ENCODE results near the gene MGAT4A.

Gene MGAT4A

GRCh38 chr2:98617149-98617548 is 113.8 kb downstream of the MGAT4A start:
- Histone ChIP-seq H3K27ac (ENCODE audit: low read depth, low read length) (no peak overlapping the region), H3K4me1 (ENCODE audit: control insufficient read depth, insufficient read depth, low read length) (no peaks in the 10 kb centered on the region), H3K9me3 (ENCODE audit: control insufficient read depth, insufficient read depth, low read depth, low read length) (no peaks in the 10 kb centered on the region), H3K4me3 (ENCODE audit: low read depth, low read length) (no peak overlapping the region), H3K36me3 (ENCODE audit: control insufficient read depth, insufficient read depth, low read length) (peaks cover 60% of the 10 kb centered on the region), H3K9ac (ENCODE audit: low read length) (no peak overlapping the region), H3K27me3 (ENCODE audit: control insufficient read depth, insufficient read depth, low read length) (no peaks in the 10 kb centered on the region)

- Histone ChIP-seq H3K36me3 (ENCODE audit: control insufficient read depth, insufficient read depth, low read length) (peaks cover 72% of the 10 kb centered on the region), H3K4me1 (ENCODE audit: control insufficient read depth, insufficient read depth, low read length) (no peaks in the 10 kb centered on the region; the same call in 1 of the 2 replicates), H3K27me3 (ENCODE audit: control insufficient read depth, insufficient read depth, low read length) (no peaks in the 10 kb centered on the region), H3K9me3 (ENCODE audit: control insufficient read depth, insufficient read depth, low read depth, low read length) (no peaks in the 10 kb centered on the region), H3K4me3 (ENCODE audit: low read depth, low read length) (no peak overlapping the region), H3K9ac (ENCODE audit: low read length) (no peak overlapping the region), H3K27ac (ENCODE audit: low read depth, low read length) (no peak overlapping the region)
These were observed 115.5 kb downstream of the MGAT4A start for GRCh38 chr2:98615481-98615880.

GRCh38 chr2:98614024-98614739 is 116.8 kb downstream of the MGAT4A start:
- H3K9me3 ChIP-seq (ENCODE audit: control insufficient read depth, insufficient read depth, low read depth, low read length), result no peaks in the 10 kb centered on the region
- no peak overlapping the region for H3K27ac ChIP-seq (ENCODE audit: low read depth, low read length)
- no peaks in the 10 kb centered on the region; the same call in 1 of the 2 replicates for H3K4me1 ChIP-seq (ENCODE audit: control insufficient read depth, insufficient read depth, low read length)
- no peak overlapping the region for H3K4me3 ChIP-seq (ENCODE audit: low read depth, low read length)
- no peaks in the 10 kb centered on the region for H3K27me3 ChIP-seq (ENCODE audit: control insufficient read depth, insufficient read depth, low read length)
- peaks cover 76% of the 10 kb centered on the region for H3K36me3 ChIP-seq (ENCODE audit: control insufficient read depth, insufficient read depth, low read length)
- no peak overlapping the region for H3K9ac ChIP-seq (ENCODE audit: low read length)

GRCh38 chr2:98608962-98609604 is 121.8 kb downstream of the MGAT4A start:
- no peaks in the 10 kb centered on the region for H3K27me3 ChIP-seq (ENCODE audit: control insufficient read depth, insufficient read depth, low read length)
- peak overlapping the region; percentile 90 for H3K9ac ChIP-seq (ENCODE audit: low read length)
- H3K27ac ChIP-seq (ENCODE audit: low read depth, low read length), result peak overlapping the region; percentile 91
- H3K36me3 ChIP-seq (ENCODE audit: control insufficient read depth, insufficient read depth, low read length), result peaks cover 35% of the 10 kb centered on the region
- no peaks in the 10 kb centered on the region for H3K9me3 ChIP-seq (ENCODE audit: control insufficient read depth, insufficient read depth, low read depth, low read length)
- H3K4me1 ChIP-seq (ENCODE audit: control insufficient read depth, insufficient read depth, low read length), result peaks cover 7% of the 10 kb centered on the region
- H3K4me3 ChIP-seq (ENCODE audit: low read depth, low read length), result peak overlapping the region; percentile 93

- peak within 1 kb of the TSS; percentile 91 for H3K27ac ChIP-seq (ENCODE audit: low read depth, low read length)
- peaks cover 32% of the 10 kb centered on the region for H3K36me3 ChIP-seq (ENCODE audit: control insufficient read depth, insufficient read depth, low read length)
- peak within 1 kb of the TSS; percentile 93 for H3K4me3 ChIP-seq (ENCODE audit: low read depth, low read length)
- no peaks in the 10 kb centered on the region for H3K27me3 ChIP-seq (ENCODE audit: control insufficient read depth, insufficient read depth, low read length)
- no peaks in the 10 kb centered on the region for H3K9me3 ChIP-seq (ENCODE audit: control insufficient read depth, insufficient read depth, low read depth, low read length)
- H3K9ac ChIP-seq (ENCODE audit: low read length), result peak within 1 kb of the TSS; percentile 90
- peaks cover 7% of the 10 kb centered on the region for H3K4me1 ChIP-seq (ENCODE audit: control insufficient read depth, insufficient read depth, low read length)
These were observed 122.6 kb downstream of the MGAT4A start, which contains the start of the genes COA5 and UNC50 for GRCh38 chr2:98608116-98608961. Gene COA5, minus strand, starts transcription at chr2:98608512. Its CDS starts 107 bp downstream, at chr2:98608405. Gene UNC50, plus strand, starts transcription at chr2:98608589. Its CDS starts 1,171 bp downstream, at chr2:98609760.

GRCh38 chr2:98607741-98608115 is 123.2 kb downstream of the MGAT4A start:
- Histone ChIP-seq H3K9ac (ENCODE audit: low read length) (peak overlapping the region; percentile 90), H3K27ac (ENCODE audit: low read depth, low read length) (peak overlapping the region; percentile 91), H3K27me3 (ENCODE audit: control insufficient read depth, insufficient read depth, low read length) (no peaks in the 10 kb centered on the region), H3K4me3 (ENCODE audit: low read depth, low read length) (peak overlapping the region; percentile 93), H3K9me3 (ENCODE audit: control insufficient read depth, insufficient read depth, low read depth, low read length) (no peaks in the 10 kb centered on the region), H3K4me1 (ENCODE audit: control insufficient read depth, insufficient read depth, low read length) (peaks cover 7% of the 10 kb centered on the region), H3K36me3 (ENCODE audit: control insufficient read depth, insufficient read depth, low read length) (peaks cover 31% of the 10 kb centered on the region)

- Histone ChIP-seq H3K36me3 (ENCODE audit: control insufficient read depth, insufficient read depth, low read length) (peaks cover 30% of the 10 kb centered on the region), H3K9me3 (ENCODE audit: control insufficient read depth, insufficient read depth, low read depth, low read length) (no peaks in the 10 kb centered on the region), H3K27ac (ENCODE audit: low read depth, low read length) (no peak overlapping the region), H3K9ac (ENCODE audit: low read length) (peak overlapping the region; percentile 90), H3K27me3 (ENCODE audit: control insufficient read depth, insufficient read depth, low read length) (no peaks in the 10 kb centered on the region), H3K4me1 (ENCODE audit: control insufficient read depth, insufficient read depth, low read length) (peaks cover 7% of the 10 kb centered on the region), H3K4me3 (ENCODE audit: low read depth, low read length) (peak overlapping the region; percentile 93)
These were observed 123.8 kb downstream of the MGAT4A start for GRCh38 chr2:98607104-98607503.

GRCh38 chr2:98606431-98606830 is 124.5 kb downstream of the MGAT4A start:
- Histone ChIP-seq H3K9me3 (ENCODE audit: control insufficient read depth, insufficient read depth, low read depth, low read length) (no peaks in the 10 kb centered on the region), H3K9ac (ENCODE audit: low read length) (no peak overlapping the region), H3K4me3 (ENCODE audit: low read depth, low read length) (no peak overlapping the region)

GRCh38 chr2:98605076-98605475 is 125.9 kb downstream of the MGAT4A start:
- no peak overlapping the region for H3K27ac ChIP-seq (ENCODE audit: low read depth, low read length)
- H3K9me3 ChIP-seq (ENCODE audit: control insufficient read depth, insufficient read depth, low read depth, low read length), result no peaks in the 10 kb centered on the region
- peaks cover 27% of the 10 kb centered on the region for H3K36me3 ChIP-seq (ENCODE audit: control insufficient read depth, insufficient read depth, low read length)
- peaks cover 7% of the 10 kb centered on the region; the same call in 1 of the 2 replicates for H3K4me1 ChIP-seq (ENCODE audit: control insufficient read depth, insufficient read depth, low read length)
- no peak overlapping the region for H3K9ac ChIP-seq (ENCODE audit: low read length)
- no peak overlapping the region for H3K4me3 ChIP-seq (ENCODE audit: low read depth, low read length)
- H3K27me3 ChIP-seq (ENCODE audit: control insufficient read depth, insufficient read depth, low read length), result no peaks in the 10 kb centered on the region

More at GRCh38 chr2:98606431-98606830, 124.5 kb downstream of the MGAT4A start:
- Histone ChIP-seq H3K36me3 (ENCODE audit: control insufficient read depth, insufficient read depth, low read length) (peaks cover 32% of the 10 kb centered on the region), H3K27me3 (ENCODE audit: control insufficient read depth, insufficient read depth, low read length) (no peaks in the 10 kb centered on the region), H3K4me1 (ENCODE audit: control insufficient read depth, insufficient read depth, low read length) (peaks cover 7% of the 10 kb centered on the region), H3K27ac (ENCODE audit: low read depth, low read length) (no peak overlapping the region)

- Histone ChIP-seq H3K27ac (ENCODE audit: low read depth, low read length) (no peak overlapping the region), H3K27me3 (ENCODE audit: control insufficient read depth, insufficient read depth, low read length) (no peaks in the 10 kb centered on the region), H3K9me3 (ENCODE audit: control insufficient read depth, insufficient read depth, low read depth, low read length) (no peaks in the 10 kb centered on the region), H3K4me1 (ENCODE audit: control insufficient read depth, insufficient read depth, low read length) (peaks cover 7% of the 10 kb centered on the region; the same call in 1 of the 2 replicates), H3K9ac (ENCODE audit: low read length) (no peak overlapping the region), H3K4me3 (ENCODE audit: low read depth, low read length) (no peak overlapping the region), H3K36me3 (ENCODE audit: control insufficient read depth, insufficient read depth, low read length) (peaks cover 33% of the 10 kb centered on the region)
These were observed 126.4 kb downstream of the MGAT4A start for GRCh38 chr2:98604547-98604946.

All from HUES6 (cell line).